ENCODE data around the gene CST7. TPM values are rescaled to one million over a fixed set of nuclear protein-coding genes. Genes with fewer than 3 reads are reported as not detected.
"Not testable (repeated sequence)": the region's sequence is repeated elsewhere in the genome, so short reads cannot be mapped to it uniquely, and the experiment has no call there.

The CST7 gene
- polyA plus RNA-seq, 1 donor: 1.9 TPM

GRCh38 chr20:24914388-24915241 lies 34.5 kb upstream of the CST7 start:
- no peak for DNase-seq
- no CpG with 5 or more reads among the region's 14 CpGs for WGBS (ENCODE audit: insufficient coverage, low lambda C conversion rate)
- no peak overlapping the region for H3K4me3 ChIP-seq (ENCODE audit: low read length)
- H3K9me3 ChIP-seq (ENCODE audit: control insufficient read depth, low read depth, low read length): no peaks in the 10 kb centered on the region
- no peaks in the 10 kb centered on the region for H3K36me3 ChIP-seq (ENCODE audit: control insufficient read depth, insufficient read depth, low read length)
- H3K27ac ChIP-seq (ENCODE audit: low read length): no peak overlapping the region
- H3K4me1 ChIP-seq (ENCODE audit: control insufficient read depth, insufficient read depth, low read length): no peaks in the 10 kb centered on the region
- H3K27me3 ChIP-seq (ENCODE audit: control insufficient read depth, insufficient read depth, low read length): no peaks in the 10 kb centered on the region

DNA sequence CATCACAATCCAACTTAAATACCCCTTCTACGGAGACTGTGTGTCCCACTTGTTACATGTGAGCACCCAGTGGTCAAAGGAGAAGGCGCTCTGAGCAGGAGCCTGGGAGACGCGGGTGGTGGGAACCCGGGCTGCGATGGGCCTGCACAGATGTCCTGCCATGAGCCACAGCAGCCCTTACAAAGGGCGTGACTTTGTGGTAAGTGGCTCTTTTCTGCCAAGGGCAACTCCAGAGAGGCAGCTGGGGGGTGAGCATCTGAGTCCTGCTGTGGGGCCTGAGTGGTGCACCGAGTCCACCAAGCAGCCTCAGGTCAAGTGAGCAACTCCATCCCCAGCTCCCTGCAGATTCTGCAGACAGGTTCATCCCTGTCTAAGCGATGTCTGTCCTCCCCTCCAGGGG lies 33.6 kb upstream of the CST7 start:
- Histone ChIP-seq H3K4me3 (ENCODE audit: low read length) (no peak overlapping the region), H3K27ac (ENCODE audit: low read length) (no peak overlapping the region), H3K36me3 (ENCODE audit: control insufficient read depth, insufficient read depth, low read length) (no peaks in the 10 kb centered on the region), H3K4me1 (ENCODE audit: control insufficient read depth, insufficient read depth, low read length) (no peaks in the 10 kb centered on the region), H3K27me3 (ENCODE audit: control insufficient read depth, insufficient read depth, low read length) (no peaks in the 10 kb centered on the region), H3K9me3 (ENCODE audit: control insufficient read depth, low read depth, low read length) (no peaks in the 10 kb centered on the region)
- WGBS (ENCODE audit: insufficient coverage, low lambda C conversion rate): no CpG with 5 or more reads among the region's 9 CpGs
- DNase-seq: no peak

DNA sequence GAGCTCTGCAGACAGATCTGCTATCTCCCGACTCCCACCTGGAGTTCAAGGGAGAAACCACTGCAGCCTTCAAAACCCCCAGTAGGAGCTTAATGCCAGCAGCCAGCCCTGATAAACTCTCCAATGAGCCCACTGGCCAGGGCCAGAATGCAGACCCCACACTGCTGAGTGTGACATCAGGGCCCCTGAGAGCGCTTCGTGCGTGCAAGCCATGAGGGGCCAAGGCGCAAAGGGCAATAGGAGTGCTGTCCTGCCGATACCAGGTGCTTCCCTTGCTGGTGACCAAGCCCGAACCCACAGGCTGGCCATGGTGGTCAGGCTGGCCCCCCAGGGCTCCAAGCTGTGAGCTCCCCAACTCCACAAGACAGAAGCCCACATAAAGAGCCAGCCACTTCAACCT lies 33.2 kb upstream of the CST7 start:
- no peaks in the 10 kb centered on the region for H3K36me3 ChIP-seq (ENCODE audit: control insufficient read depth, insufficient read depth, low read length)
- no peaks in the 10 kb centered on the region for H3K9me3 ChIP-seq (ENCODE audit: control insufficient read depth, low read depth, low read length)
- H3K27me3 ChIP-seq (ENCODE audit: control insufficient read depth, insufficient read depth, low read length): no peaks in the 10 kb centered on the region
- no CpG with 5 or more reads among the region's 7 CpGs for WGBS (ENCODE audit: insufficient coverage, low lambda C conversion rate)
- no peak overlapping the region for H3K27ac ChIP-seq (ENCODE audit: low read length)
- no peak overlapping the region for H3K4me3 ChIP-seq (ENCODE audit: low read length)
- no peak for DNase-seq
- H3K4me1 ChIP-seq (ENCODE audit: control insufficient read depth, insufficient read depth, low read length): no peaks in the 10 kb centered on the region

DNA sequence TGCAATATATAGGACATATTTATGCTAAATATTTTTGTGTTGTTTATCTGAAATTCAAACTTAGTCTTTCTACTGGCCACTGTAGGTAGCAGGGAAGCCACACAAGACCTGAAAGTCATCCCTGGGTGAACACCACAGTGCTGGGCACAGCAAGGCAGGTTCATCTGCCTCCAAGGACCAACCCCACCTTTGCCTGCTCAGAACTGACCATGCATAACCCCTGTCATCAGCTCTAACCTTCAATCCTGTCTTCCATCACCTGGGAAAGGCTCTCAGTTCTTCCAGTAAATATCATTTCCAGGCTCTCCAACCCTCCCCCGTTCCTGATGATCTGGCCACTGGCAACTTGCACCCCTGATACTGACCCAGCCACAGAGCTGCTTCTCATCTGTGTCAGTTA lies 32.7 kb upstream of the CST7 start:
- no peak for DNase-seq

DNA sequence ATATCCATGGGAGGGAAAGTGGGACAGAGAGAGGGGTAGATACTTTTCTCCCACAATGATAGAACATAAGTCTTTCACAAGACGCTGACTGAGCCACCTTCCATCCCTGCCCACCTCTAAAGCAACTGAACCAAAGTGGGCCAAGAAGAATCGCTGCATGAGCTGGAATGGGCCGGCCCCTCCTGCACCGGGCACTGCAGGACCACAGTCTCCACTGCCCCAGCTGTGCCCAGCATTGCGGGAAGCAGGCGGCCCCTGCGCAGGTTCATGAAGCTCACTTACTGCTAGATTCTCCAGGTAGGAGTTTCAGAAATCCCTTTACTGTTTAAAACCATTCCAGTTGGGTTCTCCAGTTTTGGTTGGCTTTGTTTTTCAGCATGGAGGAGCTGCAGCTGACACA lies 32.0 kb upstream of the CST7 start:
- no peaks in the 10 kb centered on the region for H3K4me1 ChIP-seq (ENCODE audit: control insufficient read depth, insufficient read depth, low read length)
- H3K4me3 ChIP-seq (ENCODE audit: low read length): no peak overlapping the region
- H3K27me3 ChIP-seq (ENCODE audit: control insufficient read depth, insufficient read depth, low read length): no peaks in the 10 kb centered on the region
- WGBS (ENCODE audit: insufficient coverage, low lambda C conversion rate): no CpG with 5 or more reads among the region's 7 CpGs
- H3K9me3 ChIP-seq (ENCODE audit: control insufficient read depth, low read depth, low read length): no peaks in the 10 kb centered on the region
- no peak for DNase-seq
- no peak overlapping the region for H3K27ac ChIP-seq (ENCODE audit: low read length)
- no peaks in the 10 kb centered on the region for H3K36me3 ChIP-seq (ENCODE audit: control insufficient read depth, insufficient read depth, low read length)

More for the DNA sequence above, 32.7 kb upstream of the CST7 start:
- Histone ChIP-seq H3K27ac (ENCODE audit: low read length) (no peak overlapping the region), H3K27me3 (ENCODE audit: control insufficient read depth, insufficient read depth, low read length) (no peaks in the 10 kb centered on the region), H3K4me1 (ENCODE audit: control insufficient read depth, insufficient read depth, low read length) (no peaks in the 10 kb centered on the region), H3K36me3 (ENCODE audit: control insufficient read depth, insufficient read depth, low read length) (no peaks in the 10 kb centered on the region), H3K4me3 (ENCODE audit: low read length) (no peak overlapping the region), H3K9me3 (ENCODE audit: control insufficient read depth, low read depth, low read length) (no peaks in the 10 kb centered on the region)
- no CpG with 5 or more reads among the region's 1 CpG for WGBS (ENCODE audit: insufficient coverage, low lambda C conversion rate)

- Histone ChIP-seq H3K4me1 (ENCODE audit: control insufficient read depth, insufficient read depth, low read length) (no peaks in the 10 kb centered on the region), H3K9me3 (ENCODE audit: control insufficient read depth, low read depth, low read length) (no peaks in the 10 kb centered on the region), H3K36me3 (ENCODE audit: control insufficient read depth, insufficient read depth, low read length) (no peaks in the 10 kb centered on the region), H3K4me3 (ENCODE audit: low read length) (no peak overlapping the region), H3K27ac (ENCODE audit: low read length) (no peak overlapping the region), H3K27me3 (ENCODE audit: control insufficient read depth, insufficient read depth, low read length) (no peaks in the 10 kb centered on the region)
- DNase-seq: peak; percentile 55 to 56
- no CpG with 5 or more reads among the region's 34 CpGs for WGBS (ENCODE audit: insufficient coverage, low lambda C conversion rate)
Measured at GRCh38 chr20:24917797-24918578, 31.1 kb upstream of the CST7 start.

GRCh38 chr20:24918579-24919566 lies 30.2 kb upstream of the CST7 start:
- 48% methylated on average over 5 of the region's 17 CpGs for WGBS (ENCODE audit: insufficient coverage, low lambda C conversion rate)
- H3K9me3 ChIP-seq (ENCODE audit: control insufficient read depth, low read depth, low read length): no peaks in the 10 kb centered on the region
- no peak for DNase-seq
- no peak overlapping the region for H3K4me3 ChIP-seq (ENCODE audit: low read length)
- H3K27ac ChIP-seq (ENCODE audit: low read length): no peak overlapping the region
- no peaks in the 10 kb centered on the region for H3K27me3 ChIP-seq (ENCODE audit: control insufficient read depth, insufficient read depth, low read length)
- no peaks in the 10 kb centered on the region for H3K4me1 ChIP-seq (ENCODE audit: control insufficient read depth, insufficient read depth, low read length)
- H3K36me3 ChIP-seq (ENCODE audit: control insufficient read depth, insufficient read depth, low read length): no peaks in the 10 kb centered on the region

GRCh38 chr20:24919665-24920064 lies 29.4 kb upstream of the CST7 start:
- not testable (repeated sequence) for H3K4me1 ChIP-seq (ENCODE audit: control insufficient read depth, insufficient read depth, low read length); DNase-seq; H3K27ac ChIP-seq (ENCODE audit: low read length); H3K36me3 ChIP-seq (ENCODE audit: control insufficient read depth, insufficient read depth, low read length); H3K4me3 ChIP-seq (ENCODE audit: low read length); H3K27me3 ChIP-seq (ENCODE audit: control insufficient read depth, insufficient read depth, low read length); H3K9me3 ChIP-seq (ENCODE audit: control insufficient read depth, low read depth, low read length)
- WGBS (ENCODE audit: insufficient coverage, low lambda C conversion rate): 60% methylated on average over 1 of the region's 15 CpGs

DNA sequence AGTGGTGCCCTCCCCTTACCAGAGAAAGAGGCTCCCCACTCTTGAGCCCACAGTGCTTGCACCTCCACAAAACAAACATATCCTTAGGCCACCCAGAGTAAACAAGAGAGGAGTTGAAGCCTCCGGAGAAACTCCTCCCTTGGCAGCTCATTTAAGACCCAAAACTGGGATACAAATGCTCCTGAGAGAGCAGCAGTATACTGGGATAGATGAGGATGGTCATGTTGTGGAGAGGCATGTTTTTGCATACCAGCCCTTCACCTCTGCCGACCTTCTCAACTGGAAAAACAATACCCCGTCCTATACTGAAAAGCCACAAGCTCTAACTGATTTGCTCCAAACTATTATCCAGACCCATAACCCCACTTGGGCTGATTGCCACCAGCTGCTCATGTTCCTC lies 28.4 kb upstream of the CST7 start:
- H3K4me3 ChIP-seq (ENCODE audit: low read length); H3K9me3 ChIP-seq (ENCODE audit: control insufficient read depth, low read depth, low read length); DNase-seq; H3K36me3 ChIP-seq (ENCODE audit: control insufficient read depth, insufficient read depth, low read length); H3K27ac ChIP-seq (ENCODE audit: low read length); H3K27me3 ChIP-seq (ENCODE audit: control insufficient read depth, insufficient read depth, low read length); H3K4me1 ChIP-seq (ENCODE audit: control insufficient read depth, insufficient read depth, low read length): not testable (repeated sequence)
- WGBS (ENCODE audit: insufficient coverage, low lambda C conversion rate): no CpG with 5 or more reads among the region's 3 CpGs

DNA sequence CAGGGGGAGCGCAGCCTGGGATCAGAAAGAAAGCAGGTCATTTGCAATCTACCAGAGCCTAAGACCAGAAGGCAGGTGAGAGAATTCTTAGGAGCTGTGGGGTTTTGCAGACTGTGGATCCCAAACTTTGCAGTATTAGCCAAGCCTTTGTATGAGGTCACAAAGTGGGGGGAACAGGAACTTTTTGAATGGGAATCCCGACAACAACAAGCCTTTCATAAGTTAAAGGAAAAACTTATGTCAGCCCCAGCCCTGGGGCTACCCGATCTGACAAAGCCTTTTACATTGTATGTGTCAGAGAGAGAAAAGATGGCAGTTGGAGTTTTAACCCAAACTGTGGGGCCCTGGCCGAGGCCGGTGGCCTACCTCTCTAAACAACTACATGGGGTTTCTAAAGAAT lies 19.8 kb upstream of the CST7 start:
- not testable (repeated sequence) for H3K36me3 ChIP-seq (ENCODE audit: control insufficient read depth, insufficient read depth, low read length); H3K27me3 ChIP-seq (ENCODE audit: control insufficient read depth, insufficient read depth, low read length); DNase-seq; H3K9me3 ChIP-seq (ENCODE audit: control insufficient read depth, low read depth, low read length); H3K27ac ChIP-seq (ENCODE audit: low read length); H3K4me3 ChIP-seq (ENCODE audit: low read length)
- WGBS (ENCODE audit: insufficient coverage, low lambda C conversion rate): no CpG with 5 or more reads among the region's 5 CpGs
- H3K4me1 ChIP-seq (ENCODE audit: control insufficient read depth, insufficient read depth, low read length): peaks cover 22% of the 10 kb centered on the region

Measured in large intestine (tissue), 3 donors.